Loucy (cell line): ENCODE measurements around the gene VWA5B2.

Source experiments
- EZH2phosphoT487 ChIP-seq: fragments of 200-600 bp; IDR thresholded peaks from 2 replicates; pipeline ENCODE4 v1.6.1; 2018; ENCODE audit warnings: antibody characterized with exemption, mild to moderate bottlenecking, moderate library complexity, borderline replicate concordance
- TF ChIP-seq, protein P1 (sequence below): fragments of 200-600 bp; sonication (generic); conservative IDR thresholded peaks from 2 replicates; pipeline ENCODE4 v1.5.1; 2014; ENCODE audit warnings: mild to moderate bottlenecking, antibody characterized with exemption, low read length

DNA sequence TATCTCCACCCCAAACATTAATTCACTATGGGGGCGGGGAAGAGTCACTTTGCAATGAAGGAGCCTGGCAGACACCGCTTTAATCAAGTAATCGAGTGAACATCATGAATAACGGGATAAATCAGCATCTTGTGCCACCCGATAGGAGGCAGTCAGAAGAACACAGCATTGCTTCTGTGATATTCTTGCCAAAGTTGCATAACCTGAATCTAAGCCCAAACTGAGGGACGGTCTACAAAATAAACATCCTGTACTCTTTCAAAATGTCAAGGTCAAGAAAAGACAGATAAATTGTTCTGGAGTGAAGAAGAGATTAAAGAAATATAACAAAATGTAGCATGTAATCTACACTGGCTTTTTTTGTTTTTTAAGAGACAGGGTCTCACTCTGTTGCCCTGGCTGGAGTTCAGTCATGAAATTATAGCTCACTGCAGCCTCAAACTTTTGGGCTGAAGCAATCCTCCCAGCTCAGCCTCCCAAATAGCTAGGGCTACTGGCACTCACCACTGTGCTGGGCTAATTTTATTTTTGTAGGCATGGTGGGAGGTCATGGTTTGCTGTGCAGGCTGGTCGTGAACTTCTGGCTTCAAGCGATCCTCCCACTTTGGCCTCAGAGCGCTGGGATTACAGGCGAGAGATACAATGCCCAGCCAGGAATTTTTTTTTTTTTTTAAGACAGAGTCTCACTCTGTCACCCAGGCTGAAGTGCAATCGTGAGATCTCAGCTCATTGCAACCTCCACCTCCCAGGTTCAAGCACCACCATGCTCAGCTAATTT, 20.1 kb upstream of the VWA5B2 start:
- TF ChIP-seq, protein P1, sequence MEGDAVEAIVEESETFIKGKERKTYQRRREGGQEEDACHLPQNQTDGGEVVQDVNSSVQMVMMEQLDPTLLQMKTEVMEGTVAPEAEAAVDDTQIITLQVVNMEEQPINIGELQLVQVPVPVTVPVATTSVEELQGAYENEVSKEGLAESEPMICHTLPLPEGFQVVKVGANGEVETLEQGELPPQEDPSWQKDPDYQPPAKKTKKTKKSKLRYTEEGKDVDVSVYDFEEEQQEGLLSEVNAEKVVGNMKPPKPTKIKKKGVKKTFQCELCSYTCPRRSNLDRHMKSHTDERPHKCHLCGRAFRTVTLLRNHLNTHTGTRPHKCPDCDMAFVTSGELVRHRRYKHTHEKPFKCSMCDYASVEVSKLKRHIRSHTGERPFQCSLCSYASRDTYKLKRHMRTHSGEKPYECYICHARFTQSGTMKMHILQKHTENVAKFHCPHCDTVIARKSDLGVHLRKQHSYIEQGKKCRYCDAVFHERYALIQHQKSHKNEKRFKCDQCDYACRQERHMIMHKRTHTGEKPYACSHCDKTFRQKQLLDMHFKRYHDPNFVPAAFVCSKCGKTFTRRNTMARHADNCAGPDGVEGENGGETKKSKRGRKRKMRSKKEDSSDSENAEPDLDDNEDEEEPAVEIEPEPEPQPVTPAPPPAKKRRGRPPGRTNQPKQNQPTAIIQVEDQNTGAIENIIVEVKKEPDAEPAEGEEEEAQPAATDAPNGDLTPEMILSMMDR, result no peak
- no peak for TF ChIP-seq EZH2phosphoT487
